ENCODE results near the gene ACE2.

The ACE2 gene

GRCh38 chrX:15570145-15570544 lies 30.6 kb downstream of the ACE2 start:
- ATAC-seq (ENCODE audit: insufficient read depth, low read depth) (no peak), DNase-seq (no peak)
- Histone ChIP-seq H4K20me1 (ENCODE audit: insufficient read depth, low read length) (no peaks in the 10 kb centered on the region), H3K9ac (ENCODE audit: low read depth, low read length) (no peak overlapping the region), H3K4me3 (ENCODE audit: low read depth in 1 of 2, low read length in 2 of 2) (no peak overlapping the region), H3K27me3 (ENCODE audit: insufficient read depth, low read length, poor library complexity) (no peaks in the 10 kb centered on the region), H3K4me1 (ENCODE audit: insufficient read depth, low read length) (no peaks in the 10 kb centered on the region), H3K79me2 (ENCODE audit: insufficient read depth, low read length) (no peaks in the 10 kb centered on the region), H2AFZ (ENCODE audit: low read depth, low read length) (no peak overlapping the region), H3K36me3 (ENCODE audit: insufficient read depth, low read length) (no peaks in the 10 kb centered on the region), H3K9me3 (ENCODE audit: insufficient read depth, low read length, severe bottlenecking) (no peaks in the 10 kb centered on the region), H3K27ac (ENCODE audit: low read length) (no peak overlapping the region), H3K4me2 (ENCODE audit: insufficient read depth, low read length) (no peak overlapping the region)
- no peak for TF ChIP-seq CTCF (IDR thresholded peaks at IDR 0.05; ENCODE audit: borderline replicate concordance, extremely low read depth, low read length, poor library complexity, severe bottlenecking)
- no peak for TF ChIP-seq EZH2 (IDR thresholded peaks at IDR 0.05; ENCODE audit: borderline replicate concordance, low read depth, low read length, severe bottlenecking)

GRCh38 chrX:15567886-15568616 lies 32.7 kb downstream of the ACE2 start:
- Histone ChIP-seq H3K4me1 (ENCODE audit: insufficient read depth, low read length) (no peaks in the 10 kb centered on the region), H3K79me2 (ENCODE audit: insufficient read depth, low read length) (no peaks in the 10 kb centered on the region), H3K4me3 (ENCODE audit: low read depth in 1 of 2, low read length in 2 of 2) (no peak overlapping the region), H3K9ac (ENCODE audit: low read depth, low read length) (no peak overlapping the region), H3K27ac (ENCODE audit: low read length) (no peak overlapping the region), H3K27me3 (ENCODE audit: insufficient read depth, low read length, poor library complexity) (no peaks in the 10 kb centered on the region), H3K36me3 (ENCODE audit: insufficient read depth, low read length) (no peaks in the 10 kb centered on the region), H2AFZ (ENCODE audit: low read depth, low read length) (no peak overlapping the region), H3K9me3 (ENCODE audit: insufficient read depth, low read length, severe bottlenecking) (no peaks in the 10 kb centered on the region), H3K4me2 (ENCODE audit: insufficient read depth, low read length) (no peak overlapping the region), H4K20me1 (ENCODE audit: insufficient read depth, low read length) (no peaks in the 10 kb centered on the region)
- no peak for ATAC-seq (ENCODE audit: insufficient read depth, low read depth)
- TF ChIP-seq CTCF (IDR thresholded peaks at IDR 0.05; ENCODE audit: borderline replicate concordance, extremely low read depth, low read length, poor library complexity, severe bottlenecking) (no peak), EZH2 (IDR thresholded peaks at IDR 0.05; ENCODE audit: borderline replicate concordance, low read depth, low read length, severe bottlenecking) (no peak)
- no peak for DNase-seq

- no peaks in the 10 kb centered on the region for H3K79me2 ChIP-seq (ENCODE audit: insufficient read depth, low read length)
- no peak overlapping the region for H3K4me3 ChIP-seq (ENCODE audit: low read depth in 1 of 2, low read length in 2 of 2)
- H3K4me1 ChIP-seq (ENCODE audit: insufficient read depth, low read length), result no peaks in the 10 kb centered on the region
- no peak overlapping the region for H2AFZ ChIP-seq (ENCODE audit: low read depth, low read length)
- no peaks in the 10 kb centered on the region for H3K27me3 ChIP-seq (ENCODE audit: insufficient read depth, low read length, poor library complexity)
- no peaks in the 10 kb centered on the region for H3K9me3 ChIP-seq (ENCODE audit: insufficient read depth, low read length, severe bottlenecking)
- no peaks in the 10 kb centered on the region for H4K20me1 ChIP-seq (ENCODE audit: insufficient read depth, low read length)
- no peak overlapping the region for H3K9ac ChIP-seq (ENCODE audit: low read depth, low read length)
- ATAC-seq (ENCODE audit: insufficient read depth, low read depth) (no peak), DNase-seq (no peak)
- no peaks in the 10 kb centered on the region for H3K36me3 ChIP-seq (ENCODE audit: insufficient read depth, low read length)
- TF ChIP-seq CTCF (IDR thresholded peaks at IDR 0.05; ENCODE audit: borderline replicate concordance, extremely low read depth, low read length, poor library complexity, severe bottlenecking) (no peak), EZH2 (IDR thresholded peaks at IDR 0.05; ENCODE audit: borderline replicate concordance, low read depth, low read length, severe bottlenecking) (no peak)
- no peak overlapping the region for H3K4me2 ChIP-seq (ENCODE audit: insufficient read depth, low read length)
- H3K27ac ChIP-seq (ENCODE audit: low read length), result no peak overlapping the region
Measured at GRCh38 chrX:15567267-15567666, 33.5 kb downstream of the ACE2 start.
